ENCODE data around the gene OR8G1. TPM values are rescaled to one million over a fixed set of nuclear protein-coding genes. Genes with fewer than 3 reads are reported as not detected.
"Not testable (repeated sequence)": the region's sequence is repeated elsewhere in the genome, so short reads cannot be mapped to it uniquely, and the experiment has no call there.

OR8G1 gene
- total RNA-seq, 1 experiment from 2014 or later, result not detected

DNA sequence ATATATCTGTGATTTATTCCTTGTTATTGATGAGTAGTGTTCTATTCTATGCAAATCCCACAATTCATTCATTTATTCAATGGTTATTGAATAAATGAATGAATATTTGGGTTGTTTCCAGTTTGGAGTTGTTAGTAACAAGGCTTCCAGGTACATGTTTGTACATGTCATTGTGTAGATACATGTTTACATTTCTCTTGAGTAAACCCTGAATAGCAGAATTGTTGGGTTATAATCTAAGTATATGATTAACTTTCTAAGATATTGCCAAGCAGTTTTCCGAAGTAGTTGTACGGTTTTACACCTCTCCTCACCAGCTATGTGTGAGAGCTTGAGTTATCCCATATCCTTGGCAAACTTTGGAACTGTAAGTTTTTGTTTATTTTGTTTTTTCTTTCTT, 18.5 kb upstream of the OR8G1 start:
- Histone ChIP-seq H3T11ph (ENCODE audit: low read length) (no peak overlapping the region), H3K56ac (ENCODE audit: insufficient read length, low read depth, low read length) (no peak overlapping the region), H3K4ac (ENCODE audit: low read depth, low read length) (no peak overlapping the region), H3K23me2 (ENCODE audit: insufficient read length, low read depth, low read length, poor library complexity, severe bottlenecking) (no peaks in the 10 kb centered on the region), H3K27ac (ENCODE audit: insufficient read length, low read depth, low read length) (no peak overlapping the region), H3K18ac (ENCODE audit: insufficient read length, low read depth, low read length) (no peak overlapping the region), H2BK5ac (ENCODE audit: insufficient read length, low read length) (no peak overlapping the region), H2BK20ac (ENCODE audit: low read depth, low read length, poor library complexity, severe bottlenecking) (no peak overlapping the region), H3K9me3 (ENCODE audit: control insufficient read depth, low read depth, low read length) (no peaks in the 10 kb centered on the region), H4K8ac (replicated peaks; ENCODE audit: insufficient read length, low read depth, low read length) (no peak overlapping the region), H3K4me2 (ENCODE audit: insufficient read depth, insufficient read length, low read length) (no peak overlapping the region), H3K23ac (ENCODE audit: insufficient read length, low read depth, low read length) (no peak overlapping the region), H3K4me1 (ENCODE audit: insufficient read depth, low read length) (no peaks in the 10 kb centered on the region), H3K14ac (ENCODE audit: insufficient read depth, low read length) (no peak overlapping the region), H2BK15ac (ENCODE audit: low read depth, low read length) (no peak overlapping the region), H2AFZ (ENCODE audit: low read length) (no peak overlapping the region), H2BK120ac (ENCODE audit: low read depth, low read length, poor library complexity, severe bottlenecking) (no peak overlapping the region), H3K79me2 (ENCODE audit: insufficient read depth, low read length) (no peaks in the 10 kb centered on the region), H4K5ac (ENCODE audit: insufficient read length, low read depth, low read length) (no peak overlapping the region), H3K79me1 (ENCODE audit: insufficient read depth, low read depth, low read length, poor library complexity, severe bottlenecking) (no peaks in the 10 kb centered on the region), H4K91ac (ENCODE audit: insufficient read length, low read depth, low read length) (no peak overlapping the region), H2BK12ac (ENCODE audit: insufficient read length, low read depth, low read length) (no peak overlapping the region), H2AK5ac (ENCODE audit: insufficient read length, low read length) (no peak overlapping the region), H3K9ac (ENCODE audit: extremely low read depth, insufficient read length, low read length) (no peak overlapping the region), H4K20me1 (ENCODE audit: control insufficient read depth, insufficient read depth, insufficient read length) (no peaks in the 10 kb centered on the region), H3K27me3 (ENCODE audit: insufficient read depth, low read length) (no peaks in the 10 kb centered on the region)
- Mint-ChIP-seq H3K9me3 (no peaks in the 10 kb centered on the region), H3K27ac (no peak overlapping the region), H3K4me3 (no peak overlapping the region), H3K36me3 (ENCODE audit: insufficient read depth in 1 of 3, low read depth in 3 of 3) (no peaks in the 10 kb centered on the region), H3K27me3 (ENCODE audit: low read depth) (no peaks in the 10 kb centered on the region), H3K4me1 (peaks cover 3 to 5% of the 10 kb centered on the region in 2 experiments; a peak in 2 of 4 replicates)
- DNase-seq, result no peak
- TF ChIP-seq, protein P1, sequence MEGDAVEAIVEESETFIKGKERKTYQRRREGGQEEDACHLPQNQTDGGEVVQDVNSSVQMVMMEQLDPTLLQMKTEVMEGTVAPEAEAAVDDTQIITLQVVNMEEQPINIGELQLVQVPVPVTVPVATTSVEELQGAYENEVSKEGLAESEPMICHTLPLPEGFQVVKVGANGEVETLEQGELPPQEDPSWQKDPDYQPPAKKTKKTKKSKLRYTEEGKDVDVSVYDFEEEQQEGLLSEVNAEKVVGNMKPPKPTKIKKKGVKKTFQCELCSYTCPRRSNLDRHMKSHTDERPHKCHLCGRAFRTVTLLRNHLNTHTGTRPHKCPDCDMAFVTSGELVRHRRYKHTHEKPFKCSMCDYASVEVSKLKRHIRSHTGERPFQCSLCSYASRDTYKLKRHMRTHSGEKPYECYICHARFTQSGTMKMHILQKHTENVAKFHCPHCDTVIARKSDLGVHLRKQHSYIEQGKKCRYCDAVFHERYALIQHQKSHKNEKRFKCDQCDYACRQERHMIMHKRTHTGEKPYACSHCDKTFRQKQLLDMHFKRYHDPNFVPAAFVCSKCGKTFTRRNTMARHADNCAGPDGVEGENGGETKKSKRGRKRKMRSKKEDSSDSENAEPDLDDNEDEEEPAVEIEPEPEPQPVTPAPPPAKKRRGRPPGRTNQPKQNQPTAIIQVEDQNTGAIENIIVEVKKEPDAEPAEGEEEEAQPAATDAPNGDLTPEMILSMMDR (conservative IDR thresholded peaks at IDR 0.05), result no peak
- no CpG with 5 or more reads among the region's 2 CpGs for WGBS (ENCODE audit: extremely low coverage, insufficient read length, low lambda C conversion rate)

DNA sequence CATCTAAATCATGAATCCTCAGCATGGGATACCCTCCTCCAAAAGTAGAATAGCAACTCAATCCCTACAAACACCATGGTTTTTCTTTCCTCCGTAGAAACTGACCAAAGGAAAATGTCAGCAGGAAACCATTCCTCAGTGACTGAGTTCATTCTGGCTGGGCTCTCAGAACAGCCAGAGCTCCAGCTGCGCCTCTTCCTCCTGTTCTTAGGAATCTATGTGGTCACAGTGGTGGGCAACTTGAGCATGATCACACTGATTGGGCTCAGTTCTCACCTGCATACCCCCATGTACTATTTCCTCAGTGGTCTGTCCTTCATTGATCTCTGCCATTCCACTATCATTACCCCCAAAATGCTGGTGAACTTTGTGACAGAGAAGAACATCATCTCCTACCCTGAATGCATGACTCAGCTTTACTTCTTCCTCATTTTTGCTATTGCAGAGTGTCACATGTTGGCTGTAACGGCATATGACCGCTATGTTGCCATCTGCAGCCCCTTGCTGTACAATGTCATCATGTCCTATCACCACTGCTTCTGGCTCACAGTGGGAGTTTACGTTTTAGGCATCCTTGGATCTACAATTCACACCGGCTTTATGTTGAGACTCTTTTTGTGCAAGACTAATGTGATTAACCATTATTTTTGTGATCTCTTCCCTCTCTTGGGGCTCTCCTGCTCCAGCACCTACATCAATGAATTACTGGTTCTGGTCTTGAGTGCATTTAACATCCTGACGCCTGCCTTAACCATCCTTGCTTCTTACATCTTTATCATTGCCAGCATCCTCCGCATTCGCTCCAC, 16.1 kb upstream of the OR8G1 start:
- not testable (repeated sequence) for H3K9ac ChIP-seq (ENCODE audit: extremely low read depth, insufficient read length, low read length); H2BK5ac ChIP-seq (ENCODE audit: insufficient read length, low read length); H3K27ac Mint-ChIP-seq; H4K8ac ChIP-seq (replicated peaks; ENCODE audit: insufficient read length, low read depth, low read length); H3K36me3 Mint-ChIP-seq (ENCODE audit: insufficient read depth in 1 of 3, low read depth in 3 of 3); H3K4me3 Mint-ChIP-seq; H3K14ac ChIP-seq (ENCODE audit: insufficient read depth, low read length); H3K27ac ChIP-seq (ENCODE audit: insufficient read length, low read depth, low read length); H3K27me3 Mint-ChIP-seq (ENCODE audit: low read depth); H3K18ac ChIP-seq (ENCODE audit: insufficient read length, low read depth, low read length); H3K79me1 ChIP-seq (ENCODE audit: insufficient read depth, low read depth, low read length, poor library complexity, severe bottlenecking); H4K5ac ChIP-seq (ENCODE audit: insufficient read length, low read depth, low read length); H3K4me1 Mint-ChIP-seq; H2BK12ac ChIP-seq (ENCODE audit: insufficient read length, low read depth, low read length); H2BK120ac ChIP-seq (ENCODE audit: low read depth, low read length, poor library complexity, severe bottlenecking); H3K9me3 ChIP-seq (ENCODE audit: control insufficient read depth, low read depth, low read length); H3K9me3 Mint-ChIP-seq; H2BK20ac ChIP-seq (ENCODE audit: low read depth, low read length, poor library complexity, severe bottlenecking); DNase-seq; H4K20me1 ChIP-seq (ENCODE audit: control insufficient read depth, insufficient read depth, insufficient read length); H3K23ac ChIP-seq (ENCODE audit: insufficient read length, low read depth, low read length); H3T11ph ChIP-seq (ENCODE audit: low read length); H2BK15ac ChIP-seq (ENCODE audit: low read depth, low read length); H3K4me2 ChIP-seq (ENCODE audit: insufficient read depth, insufficient read length, low read length); H3K79me2 ChIP-seq (ENCODE audit: insufficient read depth, low read length); H3K27me3 ChIP-seq (ENCODE audit: insufficient read depth, low read length); H4K91ac ChIP-seq (ENCODE audit: insufficient read length, low read depth, low read length); H3K23me2 ChIP-seq (ENCODE audit: insufficient read length, low read depth, low read length, poor library complexity, severe bottlenecking); H2AK5ac ChIP-seq (ENCODE audit: insufficient read length, low read length); H2AFZ ChIP-seq (ENCODE audit: low read length); H3K4ac ChIP-seq (ENCODE audit: low read depth, low read length); H3K56ac ChIP-seq (ENCODE audit: insufficient read length, low read depth, low read length); H3K4me1 ChIP-seq (ENCODE audit: insufficient read depth, low read length)
- WGBS (ENCODE audit: extremely low coverage, insufficient read length, low lambda C conversion rate), result no CpG with 5 or more reads among the region's 9 CpGs
